CD4-positive, alpha-beta T cell (primary cell): ENCODE data around the gene RNF114. TPM values are rescaled to one million over a fixed set of nuclear protein-coding genes. Genes with fewer than 3 reads are reported as not detected.

Experiments
- ATAC-seq: fragments of 200-7000 bp; cut with Tn5 transposase; one replicate; pipeline ENCODE4 v1.10.0; 2022; ENCODE audit warnings: mild to moderate bottlenecking; ENCODE audit not compliant: poor library complexity
- CTCF ChIA-PET: fragments of 350-600 bp; sonication (Branson Sonifier 250); formaldehyde crosslinking; loops from one replicate; lab custom pipeline; 2021; ENCODE audit warnings: antibody characterized with exemption, inconsistent platforms; lab: Charles Lee
- POLR2A ChIA-PET: fragments of 350-600 bp; sonication (Branson Sonifier 250); formaldehyde crosslinking; loops from one replicate; lab custom pipeline; 2021; ENCODE audit warnings: antibody characterized with exemption, inconsistent platforms; lab: Charles Lee
- DNase-seq, 14 experiments: peaks; one replicate each; pipeline ENCODE4 v3.0.0-alpha.2; 2013 to 2020; ENCODE audit warnings: mixed read lengths in 2 of 14
- H3K27ac ChIP-seq, 2 donors: one replicate each; pipeline versions ENCODE4 v1.5.1 to v1.7.0; 2013; ENCODE audit warnings: low read length in 2 of 2, low read depth in 1 of 2, mild to moderate bottlenecking in 1 of 2
- H3K27me3 ChIP-seq, 2 experiments: 1 replicate in 1 of 2; 2 replicates in 1 of 2; pipeline versions ENCODE4 v1.6.1 to v1.7.0; 2013; ENCODE audit warnings: low read length in 2 of 2, control low read depth in 1 of 2, mild to moderate bottlenecking in 1 of 2, moderate library complexity in 1 of 2; ENCODE audit not compliant: insufficient read depth in 2 of 2, control insufficient read depth in 1 of 2
- H3K36me3 ChIP-seq: one replicate; pipeline ENCODE4 v1.6.1; 2013; ENCODE audit warnings: low read length, control low read depth; ENCODE audit not compliant: insufficient read depth
- H3K4me1 ChIP-seq: one replicate; pipeline ENCODE4 v1.6.1; 2013; ENCODE audit warnings: low read length, control low read depth; ENCODE audit not compliant: insufficient read depth
- H3K4me3 ChIP-seq: one replicate; pipeline ENCODE4 v1.5.1; 2013; ENCODE audit warnings: mild to moderate bottlenecking, low read length, moderate library complexity
- H3K9me3 ChIP-seq, 2 experiments: 1 replicate in 1 of 2; 2 replicates in 1 of 2; pipeline versions ENCODE4 v1.6.1 to v1.7.0; 2013; ENCODE audit warnings: low read length in 2 of 2, mild to moderate bottlenecking in 2 of 2, control low read depth in 1 of 2, moderate library complexity in 1 of 2; ENCODE audit not compliant: control insufficient read depth in 1 of 2, insufficient read depth in 1 of 2
- H3K27ac Mint-ChIP-seq: one replicate; pipeline ENCODE4 v1.8.0; 2020; ENCODE audit warnings: mixed read lengths
- H3K27me3 Mint-ChIP-seq: one replicate; pipeline ENCODE4 v1.8.0; 2021; ENCODE audit warnings: mixed read lengths
- H3K36me3 Mint-ChIP-seq: one replicate; pipeline ENCODE4 v1.8.0; 2021; ENCODE audit warnings: low read depth, mixed read lengths
- H3K4me1 Mint-ChIP-seq: one replicate; pipeline ENCODE4 v1.8.0; 2021; ENCODE audit warnings: low read depth, mixed read lengths
- H3K4me3 Mint-ChIP-seq: one replicate; pipeline ENCODE4 v1.8.0; 2020; ENCODE audit warnings: mild to moderate bottlenecking, mixed read lengths
- H3K9me3 Mint-ChIP-seq: one replicate; pipeline ENCODE4 v1.8.0; 2020; ENCODE audit warnings: mixed read lengths
- intact Hi-C, 2 experiments: fragments of 100-400 bp; cut with DNase I in 1 of 2; cut with micrococcal nuclease in 1 of 2; formaldehyde crosslinking; loops; one replicate each; pipeline versions ENCODE4 v1.15.1 to v1.9.0; 2023 to 2025; cut with DNase I, micrococcal nuclease
- total RNA-seq, 174 experiments: library from RNA in 2 of 174; stranded (reverse) in 2 of 174; gene quantifications; one replicate each; pipeline ENCODE4 v1.2.3 and lab custom pipeline; 2021 to 2026
- TF ChIP-seq, protein P1 (sequence below): fragments of 200-600 bp; IDR thresholded peaks from one replicate; pipeline ENCODE4 v1.8.0; 2022; ENCODE audit warnings: antibody characterized with exemption, mild to moderate bottlenecking

RNF114 gene
- total RNA-seq, 2 experiments from 2014 or later = 129 to 132 TPM

DNA sequence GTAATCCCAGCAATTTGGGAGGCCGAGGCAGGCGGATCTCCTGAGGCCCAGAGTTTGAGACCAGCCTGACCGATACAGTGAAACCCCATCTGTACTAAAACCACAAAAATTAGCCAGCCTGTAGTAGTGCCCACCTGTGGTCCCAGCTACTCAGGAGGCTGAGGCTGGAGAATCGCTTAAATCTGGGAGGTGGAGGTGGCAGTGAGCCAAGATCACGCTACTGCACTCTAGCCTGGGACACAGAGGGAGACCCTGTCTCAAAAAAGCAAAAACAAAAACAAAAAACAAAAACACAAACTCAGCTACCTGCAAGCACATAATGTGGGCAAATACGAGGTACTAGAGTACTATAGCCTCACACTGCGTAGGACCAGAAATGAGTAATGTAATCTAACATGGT is 17.2 kb upstream of the RNF114 start:
- POLR2A ChIA-PET = no interaction called here
- intact Hi-C loops = loop anchor here in 1 of 2 experiments (10.0 kb wide), 1 partner anchor 104 kb away; the partner anchor contains the start of gene SLC9A8
- no peaks in the 10 kb centered on the region for H3K36me3 ChIP-seq
- Mint-ChIP-seq H3K4me1 (peaks cover 22% of the 10 kb centered on the region), H3K27ac (no peak overlapping the region), H3K36me3 (peaks cover 16% of the 10 kb centered on the region), H3K27me3 (no peaks in the 10 kb centered on the region), H3K4me3 (no peak overlapping the region), H3K9me3 (no peaks in the 10 kb centered on the region)
- no peaks in the 10 kb centered on the region for H3K27me3 ChIP-seq
- TF ChIP-seq, protein P1, sequence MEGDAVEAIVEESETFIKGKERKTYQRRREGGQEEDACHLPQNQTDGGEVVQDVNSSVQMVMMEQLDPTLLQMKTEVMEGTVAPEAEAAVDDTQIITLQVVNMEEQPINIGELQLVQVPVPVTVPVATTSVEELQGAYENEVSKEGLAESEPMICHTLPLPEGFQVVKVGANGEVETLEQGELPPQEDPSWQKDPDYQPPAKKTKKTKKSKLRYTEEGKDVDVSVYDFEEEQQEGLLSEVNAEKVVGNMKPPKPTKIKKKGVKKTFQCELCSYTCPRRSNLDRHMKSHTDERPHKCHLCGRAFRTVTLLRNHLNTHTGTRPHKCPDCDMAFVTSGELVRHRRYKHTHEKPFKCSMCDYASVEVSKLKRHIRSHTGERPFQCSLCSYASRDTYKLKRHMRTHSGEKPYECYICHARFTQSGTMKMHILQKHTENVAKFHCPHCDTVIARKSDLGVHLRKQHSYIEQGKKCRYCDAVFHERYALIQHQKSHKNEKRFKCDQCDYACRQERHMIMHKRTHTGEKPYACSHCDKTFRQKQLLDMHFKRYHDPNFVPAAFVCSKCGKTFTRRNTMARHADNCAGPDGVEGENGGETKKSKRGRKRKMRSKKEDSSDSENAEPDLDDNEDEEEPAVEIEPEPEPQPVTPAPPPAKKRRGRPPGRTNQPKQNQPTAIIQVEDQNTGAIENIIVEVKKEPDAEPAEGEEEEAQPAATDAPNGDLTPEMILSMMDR = no peak
- no peak overlapping the region for H3K27ac ChIP-seq
- H3K4me3 ChIP-seq = no peak overlapping the region
- H3K9me3 ChIP-seq = no peaks in the 10 kb centered on the region
- ATAC-seq = no peak
- CTCF ChIA-PET = no interaction called here
- no peak for DNase-seq
- H3K4me1 ChIP-seq = peaks cover 21% of the 10 kb centered on the region

DNA sequence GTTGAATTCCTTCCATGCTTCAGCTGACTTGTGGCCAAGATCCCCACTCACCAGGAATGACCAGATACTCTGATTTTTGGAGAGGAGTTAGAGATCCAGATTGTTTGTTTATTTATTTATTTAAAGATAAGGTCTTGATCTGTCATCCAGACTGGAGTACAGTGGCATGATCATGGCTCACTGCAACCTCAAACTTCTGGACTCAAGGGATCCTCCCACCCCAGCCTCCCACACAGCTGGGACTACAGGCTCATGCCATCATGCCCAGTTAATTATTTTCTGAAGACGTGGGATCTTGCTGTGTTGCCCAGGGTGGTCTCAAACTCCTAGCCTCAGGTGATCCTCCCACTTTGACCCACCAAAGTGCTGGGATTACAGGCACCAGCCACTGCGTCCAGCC is 16.7 kb upstream of the RNF114 start:
- no peaks in the 10 kb centered on the region for H3K27me3 Mint-ChIP-seq
- ChIA-PET POLR2A (no interaction called here), CTCF (no interaction called here)
- H3K4me1 Mint-ChIP-seq = peaks cover 18% of the 10 kb centered on the region
- H3K4me1 ChIP-seq = peaks cover 16% of the 10 kb centered on the region
- H3K27ac ChIP-seq = no peak overlapping the region
- H3K27ac Mint-ChIP-seq = no peak overlapping the region
- H3K36me3 ChIP-seq = no peaks in the 10 kb centered on the region
- H3K27me3 ChIP-seq = no peaks in the 10 kb centered on the region
- no peaks in the 10 kb centered on the region for H3K9me3 ChIP-seq
- peaks cover 15% of the 10 kb centered on the region for H3K36me3 Mint-ChIP-seq
- ATAC-seq (no peak), DNase-seq (no peak)
- intact Hi-C loops = loop anchor here in 1 of 2 experiments (10.0 kb wide), 1 partner anchor 105 kb away; the partner anchor contains the start of gene SLC9A8
- no peaks in the 10 kb centered on the region for H3K9me3 Mint-ChIP-seq
- TF ChIP-seq, protein P1 = no peak
- H3K4me3 ChIP-seq = no peak overlapping the region
- H3K4me3 Mint-ChIP-seq = no peak overlapping the region

DNA sequence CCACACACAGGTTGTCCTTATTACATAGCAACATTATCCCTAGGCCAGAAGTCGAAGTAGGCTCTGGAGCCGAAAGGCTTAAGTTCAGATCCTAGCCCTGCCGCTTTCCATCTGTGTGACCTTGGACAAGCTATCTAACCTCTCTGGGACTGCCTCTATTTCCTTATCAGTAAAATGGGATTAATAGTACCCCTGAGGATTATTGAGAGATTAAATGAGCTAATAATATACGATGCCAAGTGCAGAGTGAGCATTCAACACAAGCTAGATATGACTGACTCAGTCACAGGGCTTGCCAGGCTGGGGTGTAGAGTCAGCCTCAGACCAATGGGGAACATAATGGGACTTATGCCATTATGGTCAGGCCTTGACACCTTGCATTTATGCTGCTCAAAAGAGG is 11.9 kb upstream of the RNF114 start:
- POLR2A ChIA-PET = no interaction called here
- DNase-seq (no peak), ATAC-seq (no peak)
- no peak overlapping the region for H3K27ac ChIP-seq
- intact Hi-C loops = no loop called here
- Mint-ChIP-seq H3K4me1 (peaks cover 8% of the 10 kb centered on the region), H3K9me3 (no peaks in the 10 kb centered on the region), H3K36me3 (no peaks in the 10 kb centered on the region), H3K27ac (no peak overlapping the region), H3K27me3 (peaks cover 4% of the 10 kb centered on the region), H3K4me3 (no peak overlapping the region)
- no peak overlapping the region for H3K4me3 ChIP-seq
- H3K4me1 ChIP-seq = peaks cover 7% of the 10 kb centered on the region
- TF ChIP-seq, protein P1 = no peak
- H3K36me3 ChIP-seq = no peaks in the 10 kb centered on the region
- CTCF ChIA-PET = no interaction called here
- no peaks in the 10 kb centered on the region for H3K9me3 ChIP-seq
- no peaks in the 10 kb centered on the region for H3K27me3 ChIP-seq
